ENCODE measurements around the gene OR51B4. TPM values are rescaled to one million over a fixed set of nuclear protein-coding genes. Genes with fewer than 3 reads are reported as not detected.

OR51B4 gene
- polyA plus RNA-seq, 1 donor from 2014 or later: not detected

- H3K27me3 Mint-ChIP-seq: no peaks in the 10 kb centered on the region
- H3K27ac Mint-ChIP-seq: no peak overlapping the region
- no peaks in the 10 kb centered on the region for H3K4me1 Mint-ChIP-seq
Measured at GRCh38 chr11:5286351-5286750, 15.4 kb downstream of the OR51B4 start.

GRCh38 chr11:5285703-5286340 is 15.9 kb downstream of the OR51B4 start:
- H3K4me1 Mint-ChIP-seq: no peaks in the 10 kb centered on the region
- H3K4me3 Mint-ChIP-seq: no peak overlapping the region
- H3K27me3 Mint-ChIP-seq: no peaks in the 10 kb centered on the region
- H3K36me3 Mint-ChIP-seq: no peaks in the 10 kb centered on the region
- no peaks in the 10 kb centered on the region for H3K9me3 Mint-ChIP-seq
- no peak overlapping the region for H3K27ac Mint-ChIP-seq

More at GRCh38 chr11:5286351-5286750, 15.4 kb downstream of the OR51B4 start:
- H3K4me3 Mint-ChIP-seq: no peak overlapping the region
- no peaks in the 10 kb centered on the region for H3K9me3 Mint-ChIP-seq
- H3K36me3 Mint-ChIP-seq: no peaks in the 10 kb centered on the region

GRCh38 chr11:5284637-5285036 is 17.1 kb downstream of the OR51B4 start:
- H3K27me3 Mint-ChIP-seq: no peaks in the 10 kb centered on the region
- no peak overlapping the region for H3K4me3 Mint-ChIP-seq
- H3K36me3 Mint-ChIP-seq: no peaks in the 10 kb centered on the region
- no peak overlapping the region for H3K27ac Mint-ChIP-seq
- no peaks in the 10 kb centered on the region for H3K9me3 Mint-ChIP-seq
- H3K4me1 Mint-ChIP-seq: no peaks in the 10 kb centered on the region

GRCh38 chr11:5283882-5284281 is 17.9 kb downstream of the OR51B4 start:
- no peak overlapping the region for H3K4me3 Mint-ChIP-seq

GRCh38 chr11:5283086-5283485 is 18.7 kb downstream of the OR51B4 start:
- H3K4me1 Mint-ChIP-seq: no peaks in the 10 kb centered on the region
- H3K27me3 Mint-ChIP-seq: no peaks in the 10 kb centered on the region
- H3K9me3 Mint-ChIP-seq: no peaks in the 10 kb centered on the region
- H3K27ac Mint-ChIP-seq: no peak overlapping the region
- H3K4me3 Mint-ChIP-seq: no peak overlapping the region
- no peaks in the 10 kb centered on the region for H3K36me3 Mint-ChIP-seq

More at GRCh38 chr11:5283882-5284281, 17.9 kb downstream of the OR51B4 start:
- Mint-ChIP-seq H3K9me3 (no peaks in the 10 kb centered on the region), H3K27ac (no peak overlapping the region), H3K36me3 (no peaks in the 10 kb centered on the region), H3K4me1 (no peaks in the 10 kb centered on the region), H3K27me3 (no peaks in the 10 kb centered on the region)

- Mint-ChIP-seq H3K36me3 (no peaks in the 10 kb centered on the region), H3K4me1 (no peaks in the 10 kb centered on the region), H3K4me3 (no peak overlapping the region), H3K27me3 (no peaks in the 10 kb centered on the region), H3K9me3 (no peaks in the 10 kb centered on the region), H3K27ac (no peak overlapping the region)
Measured at GRCh38 chr11:5282628-5283027, 19.1 kb downstream of the OR51B4 start.

- no peaks in the 10 kb centered on the region for H3K9me3 Mint-ChIP-seq
- no peaks in the 10 kb centered on the region for H3K36me3 Mint-ChIP-seq
- H3K4me3 Mint-ChIP-seq: no peak overlapping the region
- H3K4me1 Mint-ChIP-seq: no peaks in the 10 kb centered on the region
- no peak overlapping the region for H3K27ac Mint-ChIP-seq
- H3K27me3 Mint-ChIP-seq: no peaks in the 10 kb centered on the region
Measured at GRCh38 chr11:5281596-5281995, 20.1 kb downstream of the OR51B4 start.

GRCh38 chr11:5280582-5281102 is 21.1 kb downstream of the OR51B4 start:
- Mint-ChIP-seq H3K36me3 (no peaks in the 10 kb centered on the region), H3K4me3 (no peak overlapping the region), H3K9me3 (no peaks in the 10 kb centered on the region), H3K27me3 (no peaks in the 10 kb centered on the region), H3K4me1 (no peaks in the 10 kb centered on the region), H3K27ac (no peak overlapping the region)

- Mint-ChIP-seq H3K4me3 (no peak overlapping the region), H3K27ac (no peak overlapping the region), H3K4me1 (no peaks in the 10 kb centered on the region), H3K27me3 (no peaks in the 10 kb centered on the region), H3K36me3 (no peaks in the 10 kb centered on the region), H3K9me3 (peaks cover 0 to 1% (median 0%) of the 10 kb centered on the region in 3 donors)
Measured at GRCh38 chr11:5279471-5280090, 22.2 kb downstream of the OR51B4 start.

GRCh38 chr11:5277807-5278382 is 23.9 kb downstream of the OR51B4 start:
- Mint-ChIP-seq H3K27ac (no peak overlapping the region), H3K27me3 (no peaks in the 10 kb centered on the region), H3K9me3 (peaks cover 0 to 1% (median 0%) of the 10 kb centered on the region in 3 donors), H3K4me3 (no peak overlapping the region), H3K36me3 (no peaks in the 10 kb centered on the region), H3K4me1 (no peaks in the 10 kb centered on the region)

GRCh38 chr11:5276697-5277096 is 25.0 kb downstream of the OR51B4 start:
- no peak overlapping the region for H3K27ac Mint-ChIP-seq
- H3K36me3 Mint-ChIP-seq: no peaks in the 10 kb centered on the region
- no peak overlapping the region for H3K4me3 Mint-ChIP-seq

GRCh38 chr11:5275369-5276110 is 26.2 kb downstream of the OR51B4 start:
- Mint-ChIP-seq H3K9me3 (peaks cover 0 to 1% (median 0%) of the 10 kb centered on the region in 3 donors), H3K36me3 (no peaks in the 10 kb centered on the region), H3K4me3 (no peak overlapping the region), H3K4me1 (no peaks in the 10 kb centered on the region), H3K27me3 (no peaks in the 10 kb centered on the region), H3K27ac (no peak overlapping the region)

More at GRCh38 chr11:5276697-5277096, 25.0 kb downstream of the OR51B4 start:
- H3K27me3 Mint-ChIP-seq: no peaks in the 10 kb centered on the region
- H3K9me3 Mint-ChIP-seq: peaks cover 0 to 1% (median 0%) of the 10 kb centered on the region in 3 donors
- no peaks in the 10 kb centered on the region for H3K4me1 Mint-ChIP-seq

GRCh38 chr11:5274395-5274794 is 27.4 kb downstream of the OR51B4 start:
- Mint-ChIP-seq H3K27ac (no peak overlapping the region), H3K4me3 (no peak overlapping the region), H3K4me1 (no peaks in the 10 kb centered on the region), H3K36me3 (no peaks in the 10 kb centered on the region), H3K9me3 (peaks cover 0 to 1% (median 0%) of the 10 kb centered on the region in 3 donors), H3K27me3 (no peaks in the 10 kb centered on the region)

GRCh38 chr11:5272395-5273017 is 29.2 kb downstream of the OR51B4 start:
- Mint-ChIP-seq H3K4me1 (no peaks in the 10 kb centered on the region), H3K4me3 (no peak overlapping the region), H3K36me3 (no peaks in the 10 kb centered on the region), H3K27ac (no peak overlapping the region), H3K27me3 (no peaks in the 10 kb centered on the region), H3K9me3 (peaks cover 0 to 1% (median 0%) of the 10 kb centered on the region in 3 donors)

GRCh38 chr11:5269715-5270147 is 32.0 kb downstream of the OR51B4 start, which contains the start of gene HBE1:
Gene HBE1, minus strand, starts transcription at chr11:5269945. Its CDS starts 55 bp downstream, at chr11:5269890.
- Mint-ChIP-seq H3K9me3 (no peaks in the 10 kb centered on the region), H3K27ac (no peak within 1 kb of the TSS), H3K4me3 (no peak within 1 kb of the TSS), H3K4me1 (no peaks in the 10 kb centered on the region), H3K36me3 (no peaks in the 10 kb centered on the region), H3K27me3 (no peaks in the 10 kb centered on the region)
